GM12878 (cell line): ENCODE measurements around the gene ANKRD50.

Experiments used
- EZH2 ChIP-seq: IDR thresholded peaks from 2 replicates; pipeline ENCODE4 v1.6.1; 2012; ENCODE audit warnings: low read depth, mild to moderate bottlenecking, control low read depth, inconsistent platforms, low read length, borderline replicate concordance; ENCODE audit not compliant: control insufficient read depth
- GABPA ChIP-seq: IDR thresholded peaks from 2 replicates; pipeline ENCODE4 v1.6.1; 2014; ENCODE audit warnings: antibody characterized with exemption, low read depth, mild to moderate bottlenecking, inconsistent platforms
- MXI1 ChIP-seq: fragments of 150-350 bp; IDR thresholded peaks from 2 replicates; pipeline ENCODE4 v1.6.1; 2011; ENCODE audit warnings: low read depth, mild to moderate bottlenecking, inconsistent platforms, low read length, improper control_type of control experiment
- NR2C2 ChIP-seq: IDR thresholded peaks from 2 replicates; pipeline ENCODE4 v1.6.1; 2011; ENCODE audit warnings: borderline replicate concordance, low read depth; ENCODE audit not compliant: control insufficient read depth, insufficient read length
- POLR2A ChIP-seq: IDR thresholded peaks from 2 replicates; pipeline ENCODE4 v1.6.1; 2011; ENCODE audit warnings: low read depth, mild to moderate bottlenecking, low read length
- TCF7 ChIP-seq: IDR thresholded peaks from 2 replicates; pipeline ENCODE4 v1.6.1; 2014; ENCODE audit warnings: antibody characterized with exemption, borderline replicate concordance

GRCh38 chr4:124650614-124651013, 61.9 kb downstream of the ANKRD50 start:
- TF ChIP-seq NR2C2 = no peak
- no peak for TF ChIP-seq POLR2A
- no peak for TF ChIP-seq TCF7
- TF ChIP-seq EZH2 = no peak
- TF ChIP-seq MXI1 = no peak
- no peak for TF ChIP-seq GABPA
